ENCODE data around the gene PTEN.

DNA sequence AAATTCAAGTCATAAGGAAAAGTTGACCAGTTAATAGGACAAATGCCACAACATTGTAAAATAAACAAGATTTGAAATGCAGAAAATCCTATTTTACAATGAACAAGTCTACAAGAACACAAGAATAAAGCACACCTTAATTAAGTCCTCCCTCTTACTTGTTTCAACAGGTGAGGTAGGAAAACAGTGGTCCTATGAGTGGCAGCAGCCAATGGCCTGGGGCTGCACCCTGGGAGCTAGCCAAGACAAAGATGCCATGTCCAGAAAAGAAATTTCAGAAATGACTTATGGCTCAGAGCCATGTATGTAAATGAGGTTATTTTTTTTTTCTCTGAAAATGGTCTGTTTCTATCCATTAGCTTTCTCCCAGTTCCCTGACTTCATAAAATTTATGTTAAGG, 14.4 kb upstream of the PTEN start:
- no peak for TF ChIP-seq POLR2A (IDR thresholded peaks at IDR 0.05; ENCODE audit: low read depth, low read length)
- no peak for TF ChIP-seq POLR2AphosphoS5 (IDR thresholded peaks at IDR 0.05; ENCODE audit: low read depth, low read length)
- no peak for TF ChIP-seq TAF1 (IDR thresholded peaks at IDR 0.05; ENCODE audit: low read depth, low read length)
- no peak for TF ChIP-seq POU2F2 (IDR thresholded peaks at IDR 0.05; ENCODE audit: low read depth, low read length)
